HG03575 (cell line): ENCODE results near the gene RRP12.

Experiments
- ATAC-seq: cut with Tn5 transposase; IDR thresholded peaks from one replicate; pipeline ENCODE4 v1.9.1; 2021; ENCODE audit not compliant: unreplicated experiment, insufficient number of reproducible peaks, low FRiP score; ENCODE audit errors: extremely low read depth

The RRP12 gene

DNA sequence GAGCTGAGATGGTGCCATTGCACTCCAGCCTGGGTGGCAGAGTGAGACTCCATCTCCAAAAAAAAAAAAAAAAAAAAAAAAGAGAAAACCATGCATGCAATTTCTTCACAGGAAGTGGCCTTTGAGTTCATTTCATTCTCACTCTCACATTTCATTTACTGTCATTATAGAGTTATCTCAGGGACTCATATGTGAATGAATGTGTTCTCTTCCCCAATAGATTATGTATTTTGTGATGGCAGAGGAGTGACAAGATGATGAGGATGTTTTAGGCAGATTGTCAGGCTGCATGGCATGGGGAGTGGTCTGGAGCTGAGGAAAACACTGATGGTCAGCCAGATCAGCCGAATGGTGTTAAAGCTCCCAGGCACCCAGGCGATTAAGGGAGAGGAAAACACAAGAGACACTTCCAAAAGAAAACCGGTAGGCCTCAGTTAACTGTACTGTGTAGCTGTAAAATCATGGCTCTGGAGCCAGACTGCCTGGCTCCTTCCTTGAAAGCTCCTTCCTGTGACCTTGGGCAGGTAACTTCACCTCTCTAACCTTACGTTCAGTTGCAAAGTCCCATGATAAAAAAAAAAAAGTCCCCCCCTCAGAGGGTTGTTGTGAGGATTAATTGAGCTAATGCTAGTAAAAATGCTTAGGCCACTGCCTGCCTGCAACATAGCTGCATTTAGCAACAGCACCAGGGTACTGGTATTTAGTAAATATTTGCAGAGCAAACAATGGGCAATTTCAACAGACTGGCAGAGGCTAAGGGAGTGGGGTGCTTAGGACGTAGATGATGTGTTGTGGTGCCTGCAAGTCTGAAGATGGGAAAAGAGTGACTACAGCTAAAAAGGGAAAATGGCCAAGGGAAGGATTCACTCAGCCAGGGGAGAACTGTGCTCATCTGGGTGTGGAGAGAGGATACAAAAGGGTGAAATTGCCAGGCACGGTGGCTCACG lies 73.5 kb downstream of the RRP12 start:
- no peak for ATAC-seq

- ATAC-seq, result no peak
These were observed 75.4 kb downstream of the RRP12 start for GRCh38 chr10:97325754-97326153.

GRCh38 chr10:97323501-97323900 lies 77.6 kb downstream of the RRP12 start:
- no peak for ATAC-seq

DNA sequence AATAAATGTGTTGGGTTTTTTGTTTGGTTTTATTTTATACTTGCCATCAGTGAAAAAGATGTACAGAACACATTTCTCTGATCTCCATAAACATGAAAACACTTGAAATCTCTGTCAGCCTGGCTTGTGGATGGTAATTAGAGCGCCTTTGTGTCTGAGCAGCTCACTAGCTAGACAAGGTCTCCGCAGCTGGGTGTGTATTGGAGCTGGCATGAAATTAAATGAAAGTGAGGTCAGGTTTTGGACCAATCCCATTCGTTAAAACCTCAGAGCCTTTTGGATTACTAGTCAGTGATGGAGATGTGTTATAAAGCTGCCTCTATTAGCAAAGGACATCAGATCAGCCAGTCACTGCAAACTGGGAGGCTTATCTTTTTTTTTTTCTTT lies 79.3 kb downstream of the RRP12 start:
- ATAC-seq, result no peak

- ATAC-seq, result no peak
These were observed 79.9 kb downstream of the RRP12 start for GRCh38 chr10:97321032-97321803.

DNA sequence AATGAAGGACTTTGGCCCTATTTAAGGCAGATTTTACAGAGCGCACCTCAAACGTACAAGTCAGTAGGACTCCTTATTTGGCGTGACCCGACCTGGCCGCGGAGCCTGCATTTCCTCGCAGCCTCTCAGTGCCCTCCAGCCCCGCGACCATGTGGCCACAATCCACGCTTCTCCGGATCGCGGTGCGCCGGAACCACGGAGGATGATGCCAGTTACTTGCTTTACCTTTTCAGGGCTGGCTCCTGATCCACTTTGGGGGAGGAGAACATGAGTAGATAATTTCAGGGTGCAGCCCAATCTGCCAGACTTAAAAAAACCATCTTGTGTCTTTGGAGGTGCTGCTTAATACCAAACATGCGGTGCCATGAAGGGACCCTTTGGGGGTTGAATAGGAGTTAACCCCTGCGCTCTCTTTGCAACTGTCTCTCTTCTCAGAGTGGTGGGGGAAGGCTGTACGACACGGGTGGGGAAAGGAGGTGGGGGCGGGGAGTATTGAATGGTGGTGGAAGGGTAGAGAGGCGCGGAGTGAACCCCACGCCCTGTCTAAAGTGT lies 80.6 kb downstream of the RRP12 start:
- no peak for ATAC-seq

- no peak for ATAC-seq
These were observed 81.3 kb downstream of the RRP12 start for GRCh38 chr10:97319671-97320479.

GRCh38 chr10:97318772-97319651 lies 82.1 kb downstream of the RRP12 start, which contains the start of gene FRAT1:
TSS of gene FRAT1 (plus strand) at chr10:97319271. CDS start at chr10:97319454, 183 bp downstream.
- ATAC-seq, result no peak

GRCh38 chr10:97314671-97315070 lies 86.5 kb downstream of the RRP12 start:
- ATAC-seq, result no peak

DNA sequence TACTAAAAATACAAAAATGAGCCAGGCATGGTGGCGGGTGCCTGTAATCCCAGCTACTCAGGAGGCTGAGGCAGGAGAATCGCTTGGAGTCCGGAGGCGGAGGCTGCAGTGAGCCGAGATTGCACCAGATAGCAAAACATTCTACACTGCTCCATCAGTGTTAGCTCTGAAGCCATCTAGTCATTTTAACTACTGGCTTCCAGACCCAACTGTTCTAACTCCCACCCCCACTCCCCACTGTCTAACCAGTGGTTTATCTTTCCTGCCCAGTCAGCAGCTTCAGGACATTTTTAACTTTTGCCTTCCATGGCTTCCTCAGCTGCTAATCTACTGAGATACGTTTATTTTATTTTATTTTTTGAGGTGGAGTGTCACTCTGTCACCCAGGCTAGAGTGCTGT lies 88.2 kb downstream of the RRP12 start:
- no peak for ATAC-seq

- ATAC-seq, result no peak
These were observed 90.0 kb downstream of the RRP12 start for GRCh38 chr10:97311111-97311626.

DNA sequence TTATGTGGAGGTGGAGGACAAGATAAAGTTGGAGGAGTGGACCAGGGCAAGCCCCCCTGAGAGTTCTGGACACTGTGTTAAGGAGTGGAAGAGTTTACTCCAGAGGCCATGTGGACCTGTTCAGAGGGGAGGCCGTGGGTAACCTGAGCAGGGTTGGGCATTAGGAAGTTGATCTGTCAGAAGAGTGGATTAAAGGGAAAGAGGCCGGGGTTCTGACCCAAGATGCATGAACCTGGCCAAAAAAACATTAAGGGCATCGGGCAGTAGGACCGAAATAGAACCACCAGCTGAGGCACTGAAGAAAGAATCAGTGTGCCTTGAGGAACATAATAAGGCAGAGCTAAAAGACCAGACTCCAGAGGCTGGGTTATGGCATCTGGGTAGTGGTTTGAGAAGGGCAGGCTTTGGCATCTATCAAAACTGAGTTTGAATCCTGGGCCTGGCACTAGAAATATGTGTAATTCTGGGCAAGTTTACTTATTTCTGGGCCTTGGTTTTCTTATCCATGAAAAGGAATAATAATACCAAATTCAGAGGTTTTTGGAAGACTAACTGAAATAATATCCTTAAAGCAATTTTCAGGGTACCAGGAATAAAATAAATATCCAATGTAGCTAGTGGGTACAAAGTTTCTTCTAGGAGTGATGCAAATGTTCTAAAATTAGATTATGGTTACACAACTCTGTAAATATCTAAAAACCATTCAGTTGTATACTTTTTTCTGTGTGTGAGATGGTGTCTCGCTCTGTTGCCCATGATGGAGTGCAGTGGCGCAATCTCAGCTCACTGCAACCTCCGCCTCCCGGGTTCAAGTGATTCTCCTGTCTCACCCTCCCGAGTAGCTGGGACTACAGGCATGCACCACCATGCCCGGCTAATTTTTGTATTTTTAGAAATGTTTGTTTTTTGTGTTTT lies 93.0 kb downstream of the RRP12 start:
- ATAC-seq, result no peak

GRCh38 chr10:97307441-97307840 lies 93.7 kb downstream of the RRP12 start:
- ATAC-seq, result no peak
